Measurements from ENCODE around the gene FARS2.

- no peak for TF ChIP-seq GATA2 (IDR thresholded peaks at IDR 0.05; ENCODE audit: low read depth, low read length)
- no peak for TF ChIP-seq GATA3 (IDR thresholded peaks at IDR 0.05; ENCODE audit: low read depth, low read length)
These were observed 154.9 kb downstream of the FARS2 start for GRCh38 chr6:5416250-5416649.
